H1 (cell line): ENCODE results near the gene KRTAP17-1. TPM values are rescaled to one million over a fixed set of nuclear protein-coding genes. Genes with fewer than 3 reads are reported as not detected.

Source experiments
- CTCF ChIA-PET: fragments of 300-600 bp; sonication (Branson Sonifier 250); formaldehyde crosslinking; loops from one replicate; lab custom pipeline; 2021; ENCODE audit not compliant: partially characterized antibody; lab: Charles Lee
- POLR2A ChIA-PET: fragments of 300-600 bp; sonication (Branson Sonifier 250); formaldehyde crosslinking; loops from one replicate; lab custom pipeline; 2021; ENCODE audit warnings: inconsistent platforms; ENCODE audit not compliant: partially characterized antibody; lab: Charles Lee
- DNase-seq, 2 experiments: peaks; one replicate each; pipeline versions ENCODE4 v3.0.0 to v3.0.0-alpha.2; 2010 to 2022; ENCODE audit warnings: low spot score in 2 of 2, low read depth in 1 of 2, mixed read lengths in 1 of 2
- FAIRE-seq: peaks from 2 replicates; lab custom pipeline; 2011; peaks lifted over from hg19 to GRCh38; lab: Jason Lieb, UNC
- H2AFZ ChIP-seq: 2 replicates; pipeline ENCODE4 v1.8.1; 2012; ENCODE audit warnings: low read length, inconsistent platforms
- H2AK5ac ChIP-seq: 2 replicates; pipeline ENCODE4 v1.6.1; 2013; ENCODE audit warnings: low read depth, low read length
- H2BK120ac ChIP-seq: replicated peaks from 2 replicates; pipeline ENCODE3; 2013; ENCODE audit warnings: low read depth, low read length, inconsistent platforms
- H2BK12ac ChIP-seq: 2 replicates; pipeline ENCODE4 v1.6.1; 2013; ENCODE audit warnings: low read depth, low read length
- H2BK15ac ChIP-seq: 2 replicates; pipeline ENCODE4 v1.6.1; 2013; ENCODE audit warnings: low read length
- H2BK20ac ChIP-seq: 2 replicates; pipeline ENCODE4 v1.6.1; 2013; ENCODE audit warnings: low read length
- H2BK5ac ChIP-seq: 2 replicates; pipeline ENCODE4 v1.6.1; 2013; ENCODE audit warnings: low read depth, low read length
- H3K14ac ChIP-seq: 2 replicates; pipeline ENCODE4 v1.6.1; 2013; ENCODE audit warnings: inconsistent platforms; ENCODE audit not compliant: insufficient read length
- H3K18ac ChIP-seq: 2 replicates; pipeline ENCODE4 v1.6.1; 2013; ENCODE audit warnings: low read length; ENCODE audit errors: extremely low read depth
- H3K23ac ChIP-seq: 2 replicates; pipeline ENCODE4 v1.6.1; 2013; ENCODE audit warnings: inconsistent platforms; ENCODE audit not compliant: insufficient read length
- H3K23me2 ChIP-seq: 2 replicates; pipeline ENCODE4 v1.6.1; 2013; ENCODE audit warnings: low read depth, low read length
- H3K27ac ChIP-seq: 2 replicates; pipeline ENCODE4 v1.6.1; 2011; ENCODE audit warnings: low read depth, low read length, inconsistent platforms
- H3K27me3 ChIP-seq, 4 experiments: replicated peaks in 1 of 4; 1 replicate in 1 of 4; 2 replicates in 3 of 4; pipeline versions ENCODE4 v1.6.1 to v1.8.1; 2011 to 2013; ENCODE audit warnings: low read length in 3 of 4, mild to moderate bottlenecking in 3 of 4, inconsistent platforms in 2 of 4, mixed read lengths in 2 of 4, moderate library complexity in 1 of 4; ENCODE audit not compliant: control insufficient read depth in 3 of 4, insufficient read depth in 3 of 4; ENCODE audit errors: extremely low read depth in 1 of 4
- H3K36me3 ChIP-seq, 4 experiments: 2 replicates each; pipeline versions ENCODE4 v1.6.1 to v1.8.1; 2011 to 2013; ENCODE audit warnings: mild to moderate bottlenecking in 4 of 4, low read length in 3 of 4, moderate library complexity in 2 of 4, control low read depth in 1 of 4, inconsistent platforms in 1 of 4; ENCODE audit not compliant: insufficient read depth in 4 of 4, control insufficient read depth in 2 of 4
- H3K4ac ChIP-seq: replicated peaks from 2 replicates; pipeline ENCODE3; 2013; ENCODE audit warnings: low read length, low read depth, mixed read lengths, inconsistent platforms; ENCODE audit not compliant: insufficient read length
- H3K4me1 ChIP-seq, 4 experiments: replicated peaks in 1 of 4; 1 replicate in 1 of 4; 2 replicates in 3 of 4; pipeline versions ENCODE4 v1.6.1 to v1.8.1; 2011 to 2013; ENCODE audit warnings: low read length in 3 of 4, inconsistent platforms in 2 of 4, mixed read lengths in 1 of 4; ENCODE audit not compliant: insufficient read depth in 4 of 4, control insufficient read depth in 3 of 4
- H3K4me2 ChIP-seq, 2 experiments: 2 replicates each; pipeline versions ENCODE4 v1.6.1 to v1.8.1; 2011 to 2013; ENCODE audit warnings: low read depth in 2 of 2, low read length in 2 of 2, control low read depth in 1 of 2, inconsistent platforms in 1 of 2, mild to moderate bottlenecking in 1 of 2; ENCODE audit not compliant: insufficient read depth in 1 of 2
- H3K4me3 ChIP-seq, 4 experiments: fragments of 200-600, 300-600 bp in 1 of 4; sonication (generic), shearing (Covaris generic), sonication (Bioruptor Twin) in 1 of 4; 2 replicates each; pipeline versions ENCODE4 v1.5.1 to v1.8.1; 2011 to 2016; ENCODE audit warnings: low read length in 4 of 4, low read depth in 3 of 4, control low read depth in 2 of 4, inconsistent platforms in 2 of 4, mild to moderate bottlenecking in 2 of 4, mixed read lengths in 1 of 4, moderate library complexity in 1 of 4; ENCODE audit not compliant: insufficient read depth in 2 of 4; ENCODE audit errors: extremely low read depth in 1 of 4
- H3K56ac ChIP-seq: replicated peaks from 2 replicates; pipeline ENCODE3; 2013; ENCODE audit warnings: low read depth, mild to moderate bottlenecking, mixed read lengths, low read length, inconsistent platforms; ENCODE audit not compliant: insufficient read length
- H3K79me1 ChIP-seq: 2 replicates; pipeline ENCODE4 v1.6.1; 2013; ENCODE audit warnings: low read depth, low read length, control low read depth
- H3K79me2 ChIP-seq, 2 experiments: 2 replicates each; pipeline versions ENCODE4 v1.6.1 to v1.8.1; 2012 to 2013; ENCODE audit warnings: low read length in 2 of 2, mild to moderate bottlenecking in 2 of 2, inconsistent platforms in 1 of 2; ENCODE audit not compliant: insufficient read depth in 2 of 2, control insufficient read depth in 1 of 2
- H3K9ac ChIP-seq, 4 experiments: replicated peaks in 1 of 4; 1 replicate in 1 of 4; 2 replicates in 3 of 4; pipeline versions ENCODE4 v1.6.1 to v1.8.1; 2011 to 2013; ENCODE audit warnings: low read depth in 3 of 4, low read length in 3 of 4, control low read depth in 2 of 4, mild to moderate bottlenecking in 2 of 4, moderate library complexity in 2 of 4, inconsistent platforms in 1 of 4; ENCODE audit errors: extremely low read depth in 1 of 4
- H3K9me3 ChIP-seq, 2 experiments: 2 replicates each; pipeline versions ENCODE4 v1.6.1 to v1.8.1; 2012 to 2013; ENCODE audit warnings: mild to moderate bottlenecking in 2 of 2, moderate library complexity in 2 of 2, control low read depth in 1 of 2, inconsistent platforms in 1 of 2, low read depth in 1 of 2, low read length in 1 of 2, mixed read lengths in 1 of 2; ENCODE audit not compliant: insufficient read depth in 2 of 2
- H4K20me1 ChIP-seq, 2 experiments: replicated peaks in 1 of 2; 2 replicates each; pipeline versions ENCODE3 to v1.8.1; 2011 to 2013; ENCODE audit warnings: inconsistent platforms in 2 of 2, low read length in 2 of 2, mild to moderate bottlenecking in 1 of 2; ENCODE audit not compliant: insufficient read depth in 2 of 2, control insufficient read depth in 1 of 2
- H4K5ac ChIP-seq: 2 replicates; pipeline ENCODE4 v1.6.1; 2013; ENCODE audit warnings: low read length, low read depth, mixed read lengths, inconsistent platforms; ENCODE audit not compliant: insufficient read length
- H4K8ac ChIP-seq: 2 replicates; pipeline ENCODE4 v1.8.0; 2013; ENCODE audit warnings: mild to moderate bottlenecking, moderate library complexity, low read length, inconsistent platforms; ENCODE audit not compliant: insufficient read depth; ENCODE audit errors: extremely low read depth
- H4K91ac ChIP-seq: replicated peaks from 2 replicates; pipeline ENCODE3; 2013; ENCODE audit warnings: low read length, mixed read lengths, inconsistent platforms; ENCODE audit not compliant: insufficient read length
- CREB1 ChIP-seq: IDR thresholded peaks from 2 replicates; pipeline ENCODE4 v1.6.1; 2012; ENCODE audit warnings: inconsistent platforms
- EGR1 ChIP-seq: IDR thresholded peaks from 2 replicates; pipeline ENCODE4 v1.6.1; 2011; ENCODE audit warnings: low read depth, low read length, borderline replicate concordance
- EZH2 ChIP-seq: fragments of 200-600 bp; sonication (generic); IDR thresholded peaks from 2 replicates; pipeline ENCODE4 v1.7.1; 2012; ENCODE audit warnings: low read depth, mild to moderate bottlenecking, moderate library complexity, low read length, inconsistent platforms; ENCODE audit not compliant: severe bottlenecking
- JUN ChIP-seq: IDR thresholded peaks from 2 replicates; pipeline ENCODE4 v1.6.1; 2011; ENCODE audit warnings: low read depth, mild to moderate bottlenecking, improper control_type of control experiment, low read length
- POU5F1 ChIP-seq: IDR thresholded peaks from 2 replicates; pipeline ENCODE4 v1.6.1; 2011; ENCODE audit warnings: low read depth, mild to moderate bottlenecking, low read length, moderate library complexity
- SIN3A ChIP-seq, 2 experiments: IDR thresholded peaks in 1 of 2; conservative IDR thresholded peaks in 1 of 2; 2 replicates each; pipeline ENCODE4 v1.6.1; 2011 to 2012; ENCODE audit warnings: low read length in 2 of 2, improper control_type of control experiment in 1 of 2, low read depth in 1 of 2, mild to moderate bottlenecking in 1 of 2
- SIRT6 ChIP-seq: IDR thresholded peaks from one replicate; pipeline ENCODE4 v1.7.1; 2012; ENCODE audit warnings: low read length, inconsistent platforms
- SP4 ChIP-seq: IDR thresholded peaks from 2 replicates; pipeline ENCODE4 v1.6.1; 2012; ENCODE audit warnings: low read length, inconsistent platforms
- SRF ChIP-seq: IDR thresholded peaks from 2 replicates; pipeline ENCODE4 v1.6.1; 2011; ENCODE audit warnings: mild to moderate bottlenecking, low read depth, low read length, moderate library complexity
- SUZ12 ChIP-seq: fragments of 200-600 bp; sonication (generic); IDR thresholded peaks from 2 replicates; pipeline ENCODE4 v1.6.1; 2012; ENCODE audit warnings: mild to moderate bottlenecking, inconsistent platforms, low read length, moderate library complexity, mixed read lengths
- TCF12 ChIP-seq: IDR thresholded peaks from 2 replicates; pipeline ENCODE4 v1.6.1; 2011; ENCODE audit warnings: low read depth, mild to moderate bottlenecking, low read length
- WGBS, 2 experiments: shearing (Covaris generic) in 1 of 2; methylation state at CpG; one replicate each; pipeline versions ENCODE4 v1.1.6 to v1.1.7; 2013 to 2015; ENCODE audit warnings: low lambda C conversion rate in 2 of 2, mixed read lengths in 2 of 2, inconsistent platforms in 1 of 2, low coverage in 1 of 2, missing lambda C conversion rate in 1 of 2; ENCODE audit not compliant: insufficient replicate concordance in 2 of 2, insufficient coverage in 1 of 2, insufficient read length in 1 of 2; ENCODE audit errors: extremely low coverage in 1 of 2, missing lambda C conversion rate in 1 of 2; 5-methylcytosine and 5-hydroxymethylcytosine counted together
- polyA plus RNA-seq, 7 experiments: library from polyadenylated mRNA; depleted of rRNA in 3 of 7; stranded (reverse) in 5 of 7; unstranded in 2 of 7; fragments of >200 nt in 5 of 7; fragments of 200-250 nt in 2 of 7; gene quantifications; 1 replicate in 5 of 7; 2 replicates in 1 of 7; 4 replicates in 1 of 7; pipeline versions ENCODE4 v1.2.1 to v1.2.3, GENCODE V29; 2011 to 2013; ENCODE audit warnings: missing spikeins in 2 of 7, mixed read lengths in 2 of 7
- total RNA-seq: library from RNA; stranded (reverse); fragmentation: NEBNext Ultra II Directional; extraction: Animal tissue kit (Norgen Biotek cat#: 25700); gene quantifications from 2 replicates; pipeline ENCODE4 v1.2.1, GENCODE V29; 2021
- TF ChIP-seq, protein P1 (sequence below), 3 experiments: IDR thresholded peaks; 1 replicate in 2 of 3; 2 replicates in 1 of 3; pipeline versions ENCODE4 v1.5.1 to v1.6.1; 2011; ENCODE audit warnings: low read length in 3 of 3, mild to moderate bottlenecking in 3 of 3, inconsistent platforms in 2 of 3, low read depth in 1 of 3, moderate library complexity in 1 of 3; ENCODE audit not compliant: insufficient read depth in 1 of 3; ENCODE audit errors: control extremely low read depth in 1 of 3
- TF ChIP-seq, protein P2 (sequence below): IDR thresholded peaks from 2 replicates; pipeline ENCODE4 v1.6.1; 2012; ENCODE audit warnings: inconsistent platforms

The KRTAP17-1 gene
- total and polyA plus RNA-seq, 2 of the 8 experiments (the other 6 are each of a cell fraction or from before 2014, with no cell fraction given) = not detected

DNA sequence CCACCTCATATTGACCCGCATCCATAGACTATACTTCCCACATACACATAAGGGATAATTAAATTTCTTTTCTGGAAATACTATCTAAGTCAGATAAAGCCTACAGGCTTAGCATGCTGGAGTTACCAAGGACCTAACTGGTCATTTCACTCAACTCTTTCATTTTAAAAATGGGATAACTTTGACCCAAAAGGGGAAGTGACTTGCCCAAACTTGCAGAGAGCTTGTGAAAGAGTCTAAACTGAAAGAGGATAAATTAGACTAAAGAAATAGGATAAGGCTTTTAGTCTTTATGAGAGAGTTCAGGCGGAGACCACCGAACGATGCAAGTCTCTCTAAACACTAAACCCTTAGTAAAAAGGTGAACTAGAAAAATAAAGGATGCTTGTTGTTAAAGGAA lies 39.0 kb upstream of the KRTAP17-1 start:
- Histone ChIP-seq H3K9me3 (no peaks in the 10 kb centered on the region), H2BK15ac (no peak overlapping the region), H3K36me3 (no peaks in the 10 kb centered on the region), H4K5ac (no peak overlapping the region), H2BK12ac (no peak overlapping the region), H3K27ac (no peak overlapping the region), H3K27me3 (no peaks in the 10 kb centered on the region), H3K79me2 (no peaks in the 10 kb centered on the region), H3K23ac (no peak overlapping the region), H3K18ac (no peak overlapping the region), H3K9ac (no peak overlapping the region), H3K4ac (no peak overlapping the region), H3K4me2 (no peak overlapping the region), H2BK20ac (no peak overlapping the region), H3K4me3 (no peak overlapping the region), H3K56ac (no peak overlapping the region), H4K20me1 (no peaks in the 10 kb centered on the region), H3K79me1 (no peaks in the 10 kb centered on the region), H2BK120ac (no peak overlapping the region), H2AK5ac (no peak overlapping the region), H4K91ac (no peak overlapping the region), H4K8ac (no peak overlapping the region), H3K23me2 (no peaks in the 10 kb centered on the region), H3K4me1 (no peaks in the 10 kb centered on the region), H3K14ac (no peak overlapping the region), H2BK5ac (no peak overlapping the region), H2AFZ (no peak overlapping the region)
- ChIA-PET POLR2A (no interaction called here), CTCF (interaction anchor here (0.6 to 0.9 kb wide), 2 partner anchors 132 to 484 kb away, joined by 3 to 5 read pairs; no protein-coding TSS in a partner anchor)
- FAIRE-seq (no peak), DNase-seq (no peak)
- WGBS, 2 experiments = 91% methylated on average over 4 of the region's 4 CpGs; no CpG with 5 or more reads in 1 of the 2 experiments
- TF ChIP-seq EZH2 (no peak), SP4 (no peak), JUN (no peak), EGR1 (no peak), CREB1 (no peak), SIRT6 (no peak), SIN3A (conservative IDR thresholded peaks at IDR 0.05 in 1 of 2, IDR thresholded peaks at IDR 0.05 in 1 of 2; ENCODE audit: low read depth in 1 of 2, low read length in 2 of 2) (no peak), SUZ12 (no peak), TCF12 (no peak), SRF (no peak), POU5F1 (no peak)
- TF ChIP-seq, protein P1, sequence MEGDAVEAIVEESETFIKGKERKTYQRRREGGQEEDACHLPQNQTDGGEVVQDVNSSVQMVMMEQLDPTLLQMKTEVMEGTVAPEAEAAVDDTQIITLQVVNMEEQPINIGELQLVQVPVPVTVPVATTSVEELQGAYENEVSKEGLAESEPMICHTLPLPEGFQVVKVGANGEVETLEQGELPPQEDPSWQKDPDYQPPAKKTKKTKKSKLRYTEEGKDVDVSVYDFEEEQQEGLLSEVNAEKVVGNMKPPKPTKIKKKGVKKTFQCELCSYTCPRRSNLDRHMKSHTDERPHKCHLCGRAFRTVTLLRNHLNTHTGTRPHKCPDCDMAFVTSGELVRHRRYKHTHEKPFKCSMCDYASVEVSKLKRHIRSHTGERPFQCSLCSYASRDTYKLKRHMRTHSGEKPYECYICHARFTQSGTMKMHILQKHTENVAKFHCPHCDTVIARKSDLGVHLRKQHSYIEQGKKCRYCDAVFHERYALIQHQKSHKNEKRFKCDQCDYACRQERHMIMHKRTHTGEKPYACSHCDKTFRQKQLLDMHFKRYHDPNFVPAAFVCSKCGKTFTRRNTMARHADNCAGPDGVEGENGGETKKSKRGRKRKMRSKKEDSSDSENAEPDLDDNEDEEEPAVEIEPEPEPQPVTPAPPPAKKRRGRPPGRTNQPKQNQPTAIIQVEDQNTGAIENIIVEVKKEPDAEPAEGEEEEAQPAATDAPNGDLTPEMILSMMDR (IDR thresholded peaks at IDR 0.05; ENCODE audit: control extremely low read depth in 1 of 3, insufficient read depth in 1 of 3, low read depth in 1 of 3, low read length in 3 of 3) = no peak
- TF ChIP-seq, protein P2, sequence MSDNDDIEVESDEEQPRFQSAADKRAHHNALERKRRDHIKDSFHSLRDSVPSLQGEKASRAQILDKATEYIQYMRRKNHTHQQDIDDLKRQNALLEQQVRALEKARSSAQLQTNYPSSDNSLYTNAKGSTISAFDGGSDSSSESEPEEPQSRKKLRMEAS = no peak
